GM21529 (cell line): Measurements from ENCODE around the gene INAFM1.
"Not testable (repeated sequence)": the region's sequence is repeated elsewhere in the genome, so short reads cannot be mapped to it uniquely, and the experiment has no call there.

Source experiments
- ATAC-seq: cut with Tn5 transposase; IDR thresholded peaks from one replicate; pipeline ENCODE4 v1.9.1; 2021; ENCODE audit not compliant: unreplicated experiment

Gene INAFM1

GRCh38 chr19:47267350-47267759, 7.3 kb upstream of the INAFM1 start:
- no peak for ATAC-seq

GRCh38 chr19:47268028-47268427, 6.7 kb upstream of the INAFM1 start:
- ATAC-seq = no peak

DNA sequence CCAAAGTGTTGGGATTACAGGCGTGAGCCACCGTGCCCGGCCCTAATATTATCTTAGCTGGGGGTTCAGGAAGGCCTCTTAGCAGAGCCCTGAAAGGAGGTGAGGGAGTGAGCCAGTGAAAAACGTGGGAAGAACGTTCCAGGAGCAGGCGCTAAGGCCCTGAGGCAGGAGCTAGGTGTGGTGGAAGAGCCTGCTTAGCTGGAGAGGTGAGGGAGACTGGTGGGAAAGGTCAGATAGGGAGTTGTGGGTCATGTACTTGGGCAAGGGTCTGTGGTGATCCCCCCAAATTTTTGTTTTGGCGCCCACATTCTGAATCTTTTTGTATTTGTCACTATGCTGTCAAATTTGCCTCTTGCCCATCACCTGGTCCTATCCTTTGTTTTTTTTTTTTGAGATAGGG, 5.1 kb upstream of the INAFM1 start:
- ATAC-seq = no peak

- no peak for ATAC-seq
Observed at GRCh38 chr19:47270408-47270807, 4.3 kb upstream of the INAFM1 start.

DNA sequence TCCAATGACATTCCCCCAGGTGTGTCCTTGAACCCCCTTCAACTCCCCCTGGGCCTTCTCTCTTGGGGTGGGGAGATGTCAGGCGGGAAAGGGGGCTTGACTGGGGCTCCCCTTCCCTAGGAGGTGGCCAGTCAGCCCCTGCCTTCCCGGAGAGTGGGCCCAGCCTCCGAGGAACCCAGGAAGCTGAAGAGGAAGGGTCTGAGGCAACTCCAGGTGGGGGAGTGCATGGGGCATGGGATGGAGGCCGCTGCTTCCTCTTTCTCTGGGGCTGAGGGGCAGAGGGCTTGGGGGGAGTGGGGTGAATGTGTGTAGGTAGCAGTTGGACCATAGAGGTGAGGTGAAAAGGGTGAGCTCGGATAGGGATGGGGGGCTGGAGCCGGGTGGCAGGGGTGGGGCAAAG, 2.7 kb upstream of the INAFM1 start:
- no peak for ATAC-seq

DNA sequence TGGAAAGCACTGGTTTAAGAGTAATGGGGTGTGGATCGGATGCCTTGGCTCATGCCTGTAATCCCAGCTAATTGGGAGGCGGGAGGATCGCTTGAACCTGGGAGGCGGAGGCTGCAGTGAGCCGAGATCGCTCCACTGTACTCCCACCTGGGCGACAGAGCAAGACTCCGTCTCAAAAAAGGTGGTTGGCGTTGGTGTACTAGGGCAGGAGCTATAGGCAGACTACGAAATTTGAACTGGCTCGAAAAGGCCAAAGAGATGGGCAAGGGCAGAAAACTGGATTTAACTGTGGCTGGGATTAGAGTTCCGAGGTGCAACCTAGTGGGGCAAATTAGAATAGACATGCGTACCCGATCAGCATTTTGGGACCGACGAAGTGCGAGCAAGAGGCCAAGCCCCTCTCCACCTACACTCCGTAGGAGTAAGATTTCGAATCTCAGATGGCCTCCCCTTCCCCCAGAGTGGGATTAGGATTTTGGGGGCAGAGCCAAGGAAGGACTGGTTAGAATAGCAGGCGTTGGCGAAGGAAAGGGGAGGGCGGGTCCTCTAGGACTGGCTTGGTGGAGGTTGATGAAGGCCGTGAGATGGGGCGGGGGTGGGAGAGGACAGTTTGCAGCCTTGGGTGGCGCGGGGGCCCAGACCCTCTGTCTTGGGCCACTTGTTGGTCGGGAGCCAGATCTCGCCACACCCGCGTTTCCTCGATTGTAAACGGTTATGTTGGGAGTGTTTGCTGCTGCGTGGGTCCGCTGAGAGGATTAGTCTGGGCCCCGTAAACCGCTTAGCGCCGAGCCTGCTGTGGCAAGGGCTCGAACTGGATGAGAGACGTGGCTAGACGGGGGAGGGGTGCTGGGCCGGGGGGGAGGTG, 2.0 kb upstream of the INAFM1 start:
- no peak for ATAC-seq

GRCh38 chr19:47273313-47274070, 1.2 kb upstream of the INAFM1 start:
- ATAC-seq = peak; percentile 66

DNA sequence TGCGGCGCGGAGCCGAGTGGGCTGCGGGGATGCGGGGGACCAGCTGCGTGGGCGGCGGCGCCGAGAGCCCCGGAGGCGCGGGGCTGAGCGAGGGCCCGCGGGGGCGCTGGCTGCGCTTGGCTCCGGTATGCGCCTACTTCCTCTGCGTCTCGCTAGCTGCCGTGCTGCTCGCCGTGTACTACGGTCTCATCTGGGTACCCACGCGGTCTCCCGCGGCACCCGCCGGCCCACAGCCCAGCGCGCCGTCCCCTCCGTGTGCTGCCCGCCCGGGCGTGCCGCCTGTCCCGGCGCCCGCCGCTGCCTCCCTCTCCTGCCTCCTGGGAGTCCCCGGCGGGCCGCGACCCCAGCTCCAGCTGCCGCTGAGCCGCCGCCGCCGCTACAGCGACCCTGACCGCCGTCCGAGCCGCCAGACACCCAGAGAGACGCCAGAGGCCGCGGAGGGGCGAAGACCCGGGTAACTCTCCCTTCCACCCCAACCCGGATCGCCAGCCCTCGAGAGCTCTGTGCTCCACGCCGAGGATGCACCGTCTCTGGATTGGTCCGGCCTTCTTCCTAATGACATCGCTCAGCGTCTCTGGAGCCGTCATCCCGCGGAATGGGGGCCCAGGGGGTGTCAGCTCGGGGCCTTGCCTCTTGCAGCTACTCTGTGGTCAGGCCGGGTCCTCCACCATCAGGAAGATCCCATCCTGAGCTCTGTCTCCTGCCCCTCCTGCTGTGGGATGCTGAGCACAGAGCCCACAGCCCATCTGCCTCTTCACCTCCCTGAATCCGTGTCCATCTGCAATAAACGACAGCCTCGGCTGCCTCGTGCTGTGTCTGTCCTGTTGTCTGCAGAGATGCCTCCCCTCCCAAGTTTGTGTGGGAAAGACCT, 441 bp downstream of the INAFM1 start:
- peak; percentile 26 for ATAC-seq

- no peak for ATAC-seq
Observed at GRCh38 chr19:47275791-47276461, 1.2 kb downstream of the INAFM1 start.

- ATAC-seq = not testable (repeated sequence)
Observed at GRCh38 chr19:47276513-47276912, 1.8 kb downstream of the INAFM1 start.

- no peak for ATAC-seq
Observed at GRCh38 chr19:47280183-47280797, 5.6 kb downstream of the INAFM1 start.

DNA sequence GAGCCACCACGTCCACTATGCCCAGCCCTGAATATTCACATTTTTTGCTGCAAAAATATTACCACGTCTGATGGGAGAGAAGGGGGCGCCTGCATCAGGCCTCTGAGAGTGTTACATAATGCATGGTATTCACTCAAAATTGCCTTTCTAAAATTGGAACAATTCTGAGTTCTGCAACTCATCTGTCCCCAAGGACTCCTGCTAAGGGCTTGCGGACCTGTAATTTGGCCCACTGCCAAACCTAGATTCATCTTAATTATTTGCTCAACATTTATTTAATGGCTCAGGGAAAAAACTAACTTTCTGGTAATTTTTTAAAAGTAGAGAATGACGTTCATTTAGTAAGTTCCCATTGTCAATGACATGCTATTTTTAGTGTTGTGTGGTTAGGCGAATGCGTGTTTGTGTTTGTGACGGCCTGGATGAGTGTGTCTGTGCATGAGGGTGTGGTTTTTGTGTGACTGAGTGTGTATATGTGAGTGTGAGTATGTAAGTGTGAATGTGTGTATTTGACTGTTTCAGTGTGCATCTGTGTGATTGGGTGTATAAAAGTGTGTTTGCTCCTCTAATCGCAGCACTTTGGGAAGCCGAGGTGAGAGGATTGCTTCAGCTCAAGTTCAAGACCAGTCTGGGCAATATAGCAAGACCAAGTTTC, 8.8 kb downstream of the INAFM1 start:
- no peak for ATAC-seq

GRCh38 chr19:47284324-47284899, 9.7 kb downstream of the INAFM1 start:
- no peak for ATAC-seq

DNA sequence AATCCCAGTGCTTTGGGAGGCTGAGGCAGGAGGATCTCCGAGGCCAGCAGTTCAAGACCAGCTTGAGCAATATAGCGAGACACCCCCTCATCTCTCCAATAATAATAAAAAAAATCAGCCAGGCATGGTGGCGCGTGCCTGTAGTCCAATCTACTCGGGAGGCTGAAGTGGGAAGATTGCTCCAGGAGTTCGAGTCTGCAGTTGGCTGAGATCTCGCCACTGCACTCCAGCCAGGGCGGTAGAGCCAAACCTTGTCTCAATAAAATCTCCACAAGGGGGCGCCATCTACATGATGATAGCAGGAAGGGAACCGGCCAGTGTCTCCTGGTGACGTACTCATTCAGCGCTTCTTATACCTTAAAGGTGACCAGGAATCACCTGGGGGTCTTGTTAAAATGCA, 21.4 kb downstream of the INAFM1 start:
- no peak for ATAC-seq

- ATAC-seq = not testable (repeated sequence)
Observed at GRCh38 chr19:47300867-47301266, 26.2 kb downstream of the INAFM1 start.

GRCh38 chr19:47302249-47302648, 27.6 kb downstream of the INAFM1 start:
- ATAC-seq = no peak

GRCh38 chr19:47303966-47304365, 29.3 kb downstream of the INAFM1 start:
- ATAC-seq = no peak

DNA sequence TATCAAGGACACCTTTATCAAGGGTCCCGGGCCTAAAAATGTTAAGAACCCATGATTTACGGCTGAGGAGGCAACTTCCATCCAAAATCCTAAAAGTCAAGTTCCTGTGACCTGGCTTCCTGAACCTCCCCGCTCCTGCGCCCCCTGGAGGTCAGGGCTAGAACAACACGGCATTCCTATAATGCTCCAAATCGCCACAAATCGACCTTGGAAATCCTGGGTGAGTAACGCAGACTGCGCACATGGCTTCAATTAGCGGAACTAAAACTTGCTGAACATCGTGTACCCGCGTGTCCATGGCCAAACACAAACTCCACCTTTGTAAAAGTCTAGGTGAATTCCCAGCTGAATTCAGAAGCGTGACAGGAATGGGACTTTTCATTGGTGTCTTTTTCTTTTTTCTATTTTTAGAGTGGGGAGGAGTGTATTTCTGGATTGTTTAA, 30.6 kb downstream of the INAFM1 start:
- ATAC-seq = no peak

DNA sequence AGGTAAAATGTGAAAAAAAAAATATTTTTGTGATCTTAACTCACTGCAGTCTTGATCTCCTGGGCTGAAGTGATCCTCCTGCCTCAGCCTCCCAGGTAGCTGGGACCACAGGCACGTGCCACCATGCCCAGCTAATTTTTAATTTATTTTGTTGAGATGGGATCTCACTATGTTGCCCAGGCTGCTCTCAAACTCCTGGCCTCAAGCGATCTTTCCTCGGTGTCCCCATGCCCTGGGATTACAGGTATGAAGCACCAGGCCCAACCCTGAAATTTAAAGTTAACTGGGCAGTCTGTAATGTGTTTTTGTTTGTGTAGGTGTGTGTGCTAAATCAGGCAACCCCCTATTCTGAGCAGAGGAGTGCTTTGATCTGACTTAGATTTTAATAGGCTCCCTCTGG, 31.6 kb downstream of the INAFM1 start:
- no peak for ATAC-seq
